HepG2 (cell line): ENCODE results near the gene LDLRAD4. TPM values are rescaled to one million over a fixed set of nuclear protein-coding genes. Genes with fewer than 3 reads are reported as not detected.

Experiments used
- CHD2 ChIP-seq: IDR thresholded peaks from 2 replicates; pipeline ENCODE4 v1.6.1; 2011; ENCODE audit warnings: low read depth, low read length, improper control_type of control experiment
- CREB1 ChIP-seq, 2 experiments: fragments of 450-650 bp in 1 of 2; IDR thresholded peaks; 2 replicates each; pipeline ENCODE4 v1.6.1; 2016 to 2017; ENCODE audit warnings: control low read depth in 1 of 2, mild to moderate bottlenecking in 1 of 2, missing compliant biosample characterization in 1 of 2, missing genetic modification characterization in 1 of 2
- HCFC1 ChIP-seq: fragments of 150-350 bp; IDR thresholded peaks from 2 replicates; pipeline ENCODE4 v1.6.1; 2014; ENCODE audit warnings: low read depth, low read length
- HMGXB3 ChIP-seq: sonication (generic); formaldehyde crosslinking; IDR thresholded peaks from 2 replicates; pipeline ENCODE4 v1.4.0; 2020; ENCODE audit warnings: missing genetic modification reagents, borderline replicate concordance
- JARID2 ChIP-seq: sonication (generic); formaldehyde crosslinking; IDR thresholded peaks from 2 replicates; pipeline ENCODE4 v1.8.1; 2023; ENCODE audit warnings: missing genetic modification reagents, inconsistent platforms; ENCODE audit not compliant: insufficient replicate concordance
- SMAD3 ChIP-seq: sonication (generic); formaldehyde crosslinking; IDR thresholded peaks from 2 replicates; pipeline ENCODE4 v1.4.0; 2020; ENCODE audit warnings: missing genetic modification reagents
- SP4 ChIP-seq: sonication (generic); formaldehyde crosslinking; IDR thresholded peaks from 2 replicates; pipeline ENCODE4 v1.8.1; 2023; ENCODE audit warnings: mild to moderate bottlenecking, missing genetic modification reagents
- TIGD3 ChIP-seq: sonication (generic); formaldehyde crosslinking; IDR thresholded peaks from 2 replicates; pipeline ENCODE4 v1.5.1; 2020; ENCODE audit warnings: mild to moderate bottlenecking, missing genetic modification reagents, borderline replicate concordance
- ZBTB37 ChIP-seq: sonication (generic); formaldehyde crosslinking; IDR thresholded peaks from 2 replicates; pipeline ENCODE4 v1.4.0; 2020; ENCODE audit warnings: mild to moderate bottlenecking, missing genetic modification reagents
- ZFP90 ChIP-seq: sonication (generic); formaldehyde crosslinking; IDR thresholded peaks from 2 replicates; pipeline ENCODE4 v1.8.0; 2022; ENCODE audit warnings: missing genetic modification reagents, mild to moderate bottlenecking, inconsistent platforms, borderline replicate concordance
- ZFP91 ChIP-seq: sonication (generic); formaldehyde crosslinking; IDR thresholded peaks from 2 replicates; pipeline ENCODE4 v1.9.0; 2022; ENCODE audit warnings: missing genetic modification reagents, mild to moderate bottlenecking, borderline replicate concordance
- ZGPAT ChIP-seq: IDR thresholded peaks from 2 replicates; pipeline ENCODE4 v1.6.1; 2016; ENCODE audit warnings: mild to moderate bottlenecking
- ZNF235 ChIP-seq: sonication (generic); formaldehyde crosslinking; IDR thresholded peaks from 2 replicates; pipeline ENCODE4 v1.8.1; 2023; ENCODE audit warnings: mild to moderate bottlenecking, missing genetic modification reagents, borderline replicate concordance
- ZNF251 ChIP-seq: sonication (generic); formaldehyde crosslinking; IDR thresholded peaks from 2 replicates; pipeline ENCODE4 v1.9.0; 2021; ENCODE audit warnings: mild to moderate bottlenecking, missing genetic modification reagents
- ZNF253 ChIP-seq: sonication (generic); formaldehyde crosslinking; IDR thresholded peaks from 2 replicates; pipeline ENCODE4 v1.8.0; 2022; ENCODE audit warnings: mild to moderate bottlenecking, missing genetic modification reagents, borderline replicate concordance
- ZNF256 ChIP-seq: sonication (generic); formaldehyde crosslinking; conservative IDR thresholded peaks from 2 replicates; pipeline ENCODE4 v1.4.0; 2020; ENCODE audit warnings: missing genetic modification reagents
- ZNF691 ChIP-seq: sonication (generic); formaldehyde crosslinking; IDR thresholded peaks from 2 replicates; pipeline ENCODE4 v1.4.0; 2020; ENCODE audit warnings: missing genetic modification reagents, low read depth, mild to moderate bottlenecking, borderline replicate concordance
- polyA plus RNA-seq, 8 experiments: library from polyadenylated mRNA; depleted of rRNA in 3 of 8; stranded (reverse) in 7 of 8; unstranded in 1 of 8; fragments of >200 nt; fragmentation: Illumina TruSeq in 4 of 8; extraction: Trizol in 4 of 8; gene quantifications; 2 replicates each; pipeline versions ENCODE4 v1.2.1 to v1.2.3, GENCODE V29; 2011 to 2016; ENCODE audit warnings: low read depth in 4 of 8, missing spikeins in 1 of 8, mixed read lengths in 1 of 8; ENCODE audit not compliant: insufficient read depth in 1 of 8
- total RNA-seq, 5 experiments: library from RNA; depleted of rRNA; stranded (reverse); fragments of >200 nt; fragmentation: Illumina TruSeq; extraction: Trizol; gene quantifications; 2 replicates each; pipeline ENCODE4 v1.2.3, GENCODE V29; 2016; ENCODE audit warnings: low read depth in 1 of 5

The LDLRAD4 gene
- total and polyA plus RNA-seq, 2 of the 13 experiments (the other 11 are each of a cell fraction or from before 2014, with no cell fraction given) = 13.6 to 20.9 TPM

GRCh38 chr18:13217971-13218367 is 591 bp upstream of the LDLRAD4 start (continued):
- TF ChIP-seq HMGXB3 (CRISPR knock-in tag) (no peak), ZGPAT (CRISPR knock-in tag) (no peak), SMAD3 (CRISPR knock-in tag) (no peak), ZNF256 (CRISPR knock-in tag) (no peak), TIGD3 (CRISPR knock-in tag) (no peak), CHD2 (no peak), ZFP91 (CRISPR knock-in tag) (0 out of 2 replicates have a peak, but pooled peaks have one; percentile 48), ZNF691 (CRISPR knock-in tag) (peak; percentile 61; the same call in 1 of the 2 replicates), JARID2 (no peak), ZNF235 (no peak), ZNF251 (no peak), ZBTB37 (no peak), ZFP90 (CRISPR knock-in tag) (no peak), ZNF253 (CRISPR knock-in tag) (no peak), CREB1 (IDR thresholded peaks at IDR 0.05) (no peak), CREB1 (CRISPR knock-in tag; IDR thresholded peaks at IDR 0.05) (no peak), HCFC1 (no peak), SP4 (CRISPR knock-in tag) (no peak)
